ACC112 (cell line): ENCODE measurements around the gene ADAM10.
A peak's percentile ranks its signal among the peaks of the same experiment; 100 is the strongest.

Experiments used
- H2AFZ ChIP-seq: fragments of 200-600 bp; sonication (generic); one replicate; pipeline ENCODE4 v1.6.0; 2017; ENCODE audit warnings: antibody characterized with exemption, low read length; ENCODE audit not compliant: unreplicated experiment
- H3K27ac ChIP-seq: fragments of 200-600 bp; sonication (generic); 2 replicates; pipeline ENCODE4 v1.5.1; 2014; ENCODE audit warnings: low read depth, mild to moderate bottlenecking, antibody characterized with exemption, low read length, moderate library complexity
- H3K27me3 ChIP-seq: fragments of 200-600 bp; sonication (generic); 2 replicates; pipeline ENCODE4 v1.6.1; 2014; ENCODE audit warnings: mild to moderate bottlenecking, antibody characterized with exemption, low read length, moderate library complexity, mixed read lengths; ENCODE audit not compliant: insufficient read depth
- H3K36me3 ChIP-seq: fragments of 200-600 bp; sonication (generic); 2 replicates; pipeline ENCODE4 v1.6.1; 2016; ENCODE audit warnings: mild to moderate bottlenecking, antibody characterized with exemption, low read length, moderate library complexity, mixed read lengths; ENCODE audit not compliant: insufficient read depth
- H3K4me1 ChIP-seq: fragments of 200-600 bp; sonication (generic); one replicate; pipeline ENCODE4 v1.6.1; 2016; ENCODE audit warnings: low read length, mixed read lengths; ENCODE audit not compliant: insufficient read depth, unreplicated experiment, control insufficient read depth
- H3K4me3 ChIP-seq: fragments of 200-600 bp; sonication (generic); 2 replicates; pipeline ENCODE4 v1.5.1; 2014; ENCODE audit warnings: mild to moderate bottlenecking, low read depth, low read length
- H3K79me2 ChIP-seq: fragments of 200-600 bp; sonication (generic); one replicate; pipeline ENCODE4 v1.6.0; 2016; ENCODE audit warnings: low read length; ENCODE audit not compliant: control insufficient read depth, unreplicated experiment, insufficient read depth

ADAM10 gene

DNA sequence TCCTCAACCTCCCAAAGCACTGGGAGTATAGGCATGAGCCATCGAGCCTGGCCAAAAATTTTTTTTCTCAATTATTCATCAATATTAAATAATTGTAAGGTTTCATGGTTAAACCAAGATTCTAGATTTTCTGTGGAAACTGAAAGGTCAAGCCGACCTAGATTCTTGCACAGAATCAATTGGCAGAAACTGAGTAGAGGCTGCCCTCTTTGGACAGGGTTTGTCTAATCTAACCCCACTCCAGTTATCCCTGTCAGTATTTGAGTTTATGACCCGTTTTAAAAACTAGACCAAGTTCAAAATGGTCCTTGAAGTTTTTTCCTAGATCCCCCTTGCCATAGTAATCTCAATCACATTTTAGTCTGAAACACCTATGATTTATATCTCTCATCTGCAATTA is 8.6 kb upstream of the ADAM10 start:
- no peaks in the 10 kb centered on the region for H3K27me3 ChIP-seq
- H3K4me3 ChIP-seq: no peak overlapping the region
- peaks cover 4% of the 10 kb centered on the region for H3K4me1 ChIP-seq
- no peaks in the 10 kb centered on the region for H3K36me3 ChIP-seq
- H3K79me2 ChIP-seq: no peaks in the 10 kb centered on the region
- no peak overlapping the region for H3K27ac ChIP-seq
- no peak overlapping the region for H2AFZ ChIP-seq

DNA sequence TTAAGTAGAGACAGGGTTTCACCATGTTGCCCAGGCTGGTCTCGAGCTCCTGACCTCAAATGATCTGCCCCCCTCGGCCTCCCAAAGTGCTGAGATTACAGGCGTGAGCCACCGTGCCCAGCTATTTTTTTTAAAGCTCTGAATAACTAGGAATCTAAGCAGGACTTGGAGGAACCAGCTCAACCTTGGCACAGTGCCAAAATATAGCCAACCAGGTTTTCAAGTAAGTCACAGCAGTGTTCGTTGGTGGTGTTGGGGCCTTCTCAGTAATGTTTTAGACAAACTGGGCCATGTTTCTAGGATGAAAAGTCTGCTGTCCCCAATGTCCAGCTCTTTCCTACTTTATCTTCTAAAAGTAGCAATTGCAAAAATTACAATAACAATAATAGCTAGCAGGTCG is 6.4 kb upstream of the ADAM10 start:
- no peak overlapping the region for H3K4me3 ChIP-seq
- H3K36me3 ChIP-seq: no peaks in the 10 kb centered on the region
- H3K27me3 ChIP-seq: no peaks in the 10 kb centered on the region
- H2AFZ ChIP-seq: no peak overlapping the region
- H3K4me1 ChIP-seq: peaks cover 4% of the 10 kb centered on the region
- no peaks in the 10 kb centered on the region for H3K79me2 ChIP-seq
- no peak overlapping the region for H3K27ac ChIP-seq

DNA sequence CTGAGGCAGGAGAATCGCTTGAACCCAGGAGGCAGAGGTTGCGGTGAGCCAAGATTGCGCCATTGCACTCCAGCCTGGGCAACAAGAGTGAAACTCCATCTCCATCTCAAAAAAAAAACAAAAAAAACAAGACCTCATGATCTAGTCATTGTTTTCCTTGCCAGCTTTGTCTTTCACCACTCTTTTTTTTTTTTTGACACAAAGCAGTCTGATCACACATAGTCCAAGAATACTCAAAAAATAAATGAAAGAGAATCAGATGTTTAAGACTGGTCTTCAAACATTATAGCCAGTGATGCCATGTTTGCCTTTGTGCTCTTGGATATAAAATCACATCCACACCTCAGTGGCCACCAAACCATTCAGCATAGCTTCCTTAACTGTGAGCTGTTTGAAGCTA is 5.8 kb upstream of the ADAM10 start:
- Histone ChIP-seq H3K27me3 (no peaks in the 10 kb centered on the region), H3K27ac (no peak overlapping the region), H3K4me3 (no peak overlapping the region), H3K79me2 (no peaks in the 10 kb centered on the region), H3K4me1 (peaks cover 4% of the 10 kb centered on the region), H3K36me3 (no peaks in the 10 kb centered on the region), H2AFZ (no peak overlapping the region)

DNA sequence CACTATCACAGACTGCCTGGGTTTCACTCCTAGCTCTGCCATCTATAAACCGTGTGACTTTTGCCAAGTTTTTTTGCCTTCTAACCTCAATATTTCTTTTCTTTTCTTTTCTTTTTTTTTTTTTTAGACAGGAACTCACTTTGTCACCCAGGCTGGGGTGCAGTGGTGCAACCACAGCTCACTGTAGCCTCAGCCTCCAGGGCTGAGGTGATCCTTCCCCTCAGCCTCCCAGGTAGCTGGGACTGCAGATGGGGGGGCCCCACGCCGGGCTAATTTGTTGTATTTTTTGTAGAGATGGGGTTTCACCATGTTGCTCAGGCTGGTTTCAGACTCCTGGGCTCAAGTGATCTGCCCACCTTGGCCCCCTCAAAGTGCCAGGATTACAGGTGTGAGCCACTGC is 3.2 kb upstream of the ADAM10 start:
- Histone ChIP-seq H3K4me3 (no peak overlapping the region), H2AFZ (no peak overlapping the region), H3K27ac (no peak overlapping the region), H3K36me3 (no peaks in the 10 kb centered on the region), H3K79me2 (peaks cover 14% of the 10 kb centered on the region), H3K27me3 (no peaks in the 10 kb centered on the region), H3K4me1 (peaks cover 4% of the 10 kb centered on the region)

- peaks cover 51% of the 10 kb centered on the region for H3K79me2 ChIP-seq
- H2AFZ ChIP-seq: peak overlapping the region; percentile 90
Observed at GRCh38 chr15:58748852-58749531, 515 bp downstream of the ADAM10 start.

DNA sequence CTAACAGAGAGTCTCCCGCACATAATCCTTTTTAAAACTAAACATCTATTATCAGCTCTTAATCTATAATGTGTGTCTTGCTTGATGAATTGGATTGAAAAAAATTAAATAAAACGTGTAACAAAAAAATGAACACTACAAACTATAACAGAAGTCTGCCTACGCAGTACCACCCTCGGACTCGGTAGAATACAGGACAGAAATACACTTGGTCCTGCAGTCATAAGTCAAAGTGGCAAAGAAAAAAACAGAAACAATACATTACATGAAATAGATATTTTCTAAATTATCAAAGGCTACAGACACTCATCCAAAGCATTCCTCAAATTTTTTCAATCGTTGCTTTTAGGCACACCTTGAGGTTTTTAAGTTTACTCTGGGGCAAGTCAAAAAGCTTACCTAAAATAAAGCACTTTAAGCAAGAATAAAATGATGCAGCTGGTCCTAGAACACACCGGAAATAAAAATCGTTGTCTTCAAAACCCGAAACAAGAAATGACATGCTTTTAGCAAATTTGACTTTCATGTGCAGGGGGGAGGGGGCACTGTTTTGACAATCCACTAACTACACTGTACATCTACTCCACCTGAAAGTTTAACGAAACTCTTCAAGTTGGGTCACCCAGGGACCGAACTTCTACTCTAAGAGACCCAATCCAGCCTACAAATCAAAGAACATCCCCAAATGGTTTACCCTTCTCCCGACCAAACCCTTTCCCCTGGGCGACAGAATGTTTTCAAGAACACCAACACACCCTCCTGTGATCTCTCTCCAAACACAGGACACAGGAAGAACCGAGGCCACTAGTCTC is 1.3 kb downstream of the ADAM10 start:
- Histone ChIP-seq H3K79me2 (peaks cover 58% of the 10 kb centered on the region), H2AFZ (peak overlapping the region; percentile 6), H3K4me3 (peak overlapping the region; percentile 81), H3K36me3 (no peaks in the 10 kb centered on the region), H3K27ac (peak overlapping the region; percentile 90), H3K27me3 (no peaks in the 10 kb centered on the region), H3K4me1 (peaks cover 11% of the 10 kb centered on the region)

More at GRCh38 chr15:58748852-58749531, 515 bp downstream of the ADAM10 start:
- Histone ChIP-seq H3K36me3 (no peaks in the 10 kb centered on the region), H3K27me3 (no peaks in the 10 kb centered on the region), H3K4me1 (peaks cover 11% of the 10 kb centered on the region), H3K27ac (peak overlapping the region; percentile 90), H3K4me3 (peak overlapping the region; percentile 81)

- H3K4me3 ChIP-seq: peak overlapping the region; percentile 9
- H3K27ac ChIP-seq: no peak overlapping the region
- H3K79me2 ChIP-seq: peaks cover 79% of the 10 kb centered on the region
- no peaks in the 10 kb centered on the region; the same call in 1 of the 2 replicates for H3K36me3 ChIP-seq
- no peak overlapping the region for H2AFZ ChIP-seq
- no peaks in the 10 kb centered on the region for H3K27me3 ChIP-seq
- peaks cover 11% of the 10 kb centered on the region for H3K4me1 ChIP-seq
Observed at GRCh38 chr15:58746174-58746573, 3.3 kb downstream of the ADAM10 start.

- Histone ChIP-seq H3K4me1 (peaks cover 19% of the 10 kb centered on the region), H3K79me2 (peaks cover 93% of the 10 kb centered on the region), H3K27me3 (no peaks in the 10 kb centered on the region), H2AFZ (no peak overlapping the region), H3K27ac (no peak overlapping the region), H3K36me3 (no peaks in the 10 kb centered on the region; the same call in 1 of the 2 replicates), H3K4me3 (no peak overlapping the region)
Observed at GRCh38 chr15:58742819-58743502, 6.5 kb downstream of the ADAM10 start.

DNA sequence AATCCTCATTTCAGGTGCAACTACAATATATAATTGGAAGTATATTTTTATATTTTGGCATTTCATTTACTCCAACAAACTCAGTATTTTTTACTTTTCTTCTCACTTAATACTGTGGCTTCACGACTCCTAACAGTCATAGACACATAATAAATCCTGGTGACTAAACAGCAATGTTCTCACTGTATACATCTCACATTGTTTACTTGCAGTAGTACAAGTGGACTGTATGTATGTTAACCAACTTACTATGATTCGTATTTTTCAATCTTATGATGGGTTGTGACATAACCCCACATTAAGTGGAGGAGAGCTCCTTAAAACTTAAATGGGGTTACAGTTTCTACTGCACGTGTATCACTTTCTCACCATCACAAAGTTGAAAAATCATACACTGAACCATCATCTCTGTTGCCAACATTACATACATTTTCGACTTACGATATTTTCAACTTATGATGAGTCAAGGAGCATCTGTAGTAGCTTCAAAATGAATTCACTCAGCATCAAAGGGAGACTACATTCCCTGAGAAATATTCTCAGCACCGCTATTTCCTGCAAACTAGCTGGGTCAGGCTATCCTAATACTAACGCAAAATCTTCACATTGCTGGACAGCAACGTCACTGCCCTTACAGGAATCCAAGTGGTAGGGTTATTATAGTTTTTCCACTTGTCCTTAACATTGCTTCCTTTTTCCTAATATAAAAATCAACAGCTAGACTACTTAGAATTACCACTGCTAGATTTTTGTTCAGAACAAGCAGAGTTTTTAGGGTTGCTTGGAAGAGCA is 7.3 kb downstream of the ADAM10 start:
- Histone ChIP-seq H3K79me2 (peaks cover 93% of the 10 kb centered on the region), H3K27me3 (no peaks in the 10 kb centered on the region), H3K4me1 (peaks cover 22% of the 10 kb centered on the region), H3K36me3 (no peaks in the 10 kb centered on the region; the same call in 1 of the 2 replicates), H3K27ac (no peak overlapping the region), H3K4me3 (no peak overlapping the region), H2AFZ (no peak overlapping the region)

DNA sequence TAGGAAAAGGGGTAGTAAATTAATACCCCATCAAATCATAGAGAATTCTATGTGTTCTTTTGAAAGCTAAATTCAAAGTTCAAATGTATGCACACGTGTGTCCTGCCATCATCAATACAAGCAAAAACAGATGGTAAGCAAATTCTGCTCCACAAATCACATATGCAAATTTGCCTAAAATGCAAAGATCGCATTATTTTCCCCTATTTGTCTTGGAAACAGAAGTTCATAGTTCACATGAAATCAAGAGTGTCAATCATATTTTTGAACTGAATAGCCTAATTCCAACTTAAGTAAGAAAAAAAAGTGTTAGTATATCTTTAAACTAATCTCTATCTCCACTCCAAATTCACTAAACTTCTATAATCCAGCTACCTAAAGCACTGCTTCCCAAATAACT is 8.5 kb downstream of the ADAM10 start:
- H3K36me3 ChIP-seq: no peaks in the 10 kb centered on the region; the same call in 1 of the 2 replicates
- peaks cover 93% of the 10 kb centered on the region for H3K79me2 ChIP-seq
- no peak overlapping the region for H3K27ac ChIP-seq
- peaks cover 17% of the 10 kb centered on the region for H3K4me1 ChIP-seq
- H3K27me3 ChIP-seq: no peaks in the 10 kb centered on the region
- no peak overlapping the region for H2AFZ ChIP-seq
- no peak overlapping the region for H3K4me3 ChIP-seq
